Measurements from ENCODE around the gene MORN1.

MORN1 gene

GRCh38 chr1:2350911-2351655 is 40.3 kb downstream of the MORN1 start:
- no peak for DNase-seq (ENCODE audit: low spot score)

GRCh38 chr1:2350501-2350900 is 40.9 kb downstream of the MORN1 start:
- no peak for DNase-seq (ENCODE audit: low spot score)

- no peak for DNase-seq (ENCODE audit: low spot score)
Measured at GRCh38 chr1:2349806-2350205, 41.5 kb downstream of the MORN1 start.

- DNase-seq (ENCODE audit: low spot score), result no peak
Measured at GRCh38 chr1:2348346-2349325, 42.7 kb downstream of the MORN1 start.

- no peak for DNase-seq (ENCODE audit: low spot score)
Measured at GRCh38 chr1:2347896-2348295, 43.5 kb downstream of the MORN1 start.

GRCh38 chr1:2347409-2347785 is 44.0 kb downstream of the MORN1 start:
- no peak for DNase-seq (ENCODE audit: low spot score)

GRCh38 chr1:2346691-2347408 is 44.5 kb downstream of the MORN1 start:
- no peak for DNase-seq (ENCODE audit: low spot score)

- no peak for DNase-seq (ENCODE audit: low spot score)
Measured at GRCh38 chr1:2345297-2346075, 45.9 kb downstream of the MORN1 start.

GRCh38 chr1:2344744-2345296 is 46.5 kb downstream of the MORN1 start:
- DNase-seq (ENCODE audit: low spot score), result no peak

- DNase-seq (ENCODE audit: low spot score), result no peak
Measured at GRCh38 chr1:2344121-2344681, 47.2 kb downstream of the MORN1 start.

GRCh38 chr1:2343023-2343935 is 48.1 kb downstream of the MORN1 start:
- no peak for DNase-seq (ENCODE audit: low spot score)

GRCh38 chr1:2342384-2343022 is 48.9 kb downstream of the MORN1 start:
- no peak for DNase-seq (ENCODE audit: low spot score)

- DNase-seq (ENCODE audit: low spot score), result no peak
Measured at GRCh38 chr1:2341706-2342383, 49.5 kb downstream of the MORN1 start.

GRCh38 chr1:2340918-2341254 is 50.5 kb downstream of the MORN1 start:
- no peak for DNase-seq (ENCODE audit: low spot score)

GRCh38 chr1:2340086-2340917 is 51.1 kb downstream of the MORN1 start:
- DNase-seq (ENCODE audit: low spot score), result no peak

- no peak for DNase-seq (ENCODE audit: low spot score)
Measured at GRCh38 chr1:2339206-2340085, 51.9 kb downstream of the MORN1 start.

- DNase-seq (ENCODE audit: low spot score), result no peak
Measured at GRCh38 chr1:2337501-2337900, 53.9 kb downstream of the MORN1 start.

All from AG08396 (cell line).